GM23338 (cell line): ENCODE measurements around the gene BMP8A. TPM values are rescaled to one million over a fixed set of nuclear protein-coding genes. Genes with fewer than 3 reads are reported as not detected.

Experiments
- ATAC-seq: fragments of 200-7000 bp; cut with Tn5 transposase; 3 replicates; pipeline ENCODE4 v1.9.1; 2020
- DNase-seq: peaks from one replicate; pipeline ENCODE4 v3.0.0-alpha.2; 2015; ENCODE audit warnings: low spot score
- H2AFZ ChIP-seq: fragments of 200-600 bp; sonication (generic); 2 replicates; pipeline ENCODE4 v1.8.0; 2016; ENCODE audit warnings: antibody characterized with exemption, mild to moderate bottlenecking, moderate library complexity
- H3F3A ChIP-seq: fragments of 200-600 bp; sonication (generic); replicated peaks from 2 replicates; pipeline ENCODE4 v1.8.0; 2017; ENCODE audit warnings: antibody characterized with exemption, mixed run types, low read depth
- H3K27ac ChIP-seq: fragments of 200-600 bp; sonication (generic); 2 replicates; pipeline ENCODE4 v1.6.1; 2016; ENCODE audit warnings: low read depth
- H3K27me3 ChIP-seq: fragments of 200-600 bp; sonication (generic); 2 replicates; pipeline ENCODE4 v1.8.0; 2016; ENCODE audit warnings: mild to moderate bottlenecking, mixed run types, moderate library complexity; ENCODE audit not compliant: insufficient read depth
- H3K36me3 ChIP-seq: fragments of 200-600 bp; sonication (generic); 2 replicates; pipeline ENCODE4 v1.8.0; 2016; ENCODE audit warnings: mild to moderate bottlenecking; ENCODE audit not compliant: insufficient read depth
- H3K4me1 ChIP-seq: fragments of 200-600 bp; sonication (generic); 2 replicates; pipeline ENCODE4 v1.8.0; 2016; ENCODE audit warnings: mild to moderate bottlenecking, moderate library complexity; ENCODE audit not compliant: insufficient read depth
- H3K4me2 ChIP-seq: fragments of 200-600 bp; sonication (generic); 2 replicates; pipeline ENCODE4 v1.7.1; 2017; ENCODE audit warnings: mixed run types
- H3K4me3 ChIP-seq: fragments of 200-600 bp; sonication (generic); 2 replicates; pipeline ENCODE4 v1.6.1; 2016; ENCODE audit warnings: mixed run types
- H3K79me2 ChIP-seq: fragments of 200-600 bp; sonication (generic); replicated peaks from 2 replicates; pipeline ENCODE4 v1.8.0; 2017; ENCODE audit warnings: mild to moderate bottlenecking; ENCODE audit not compliant: insufficient read depth
- H3K9me2 ChIP-seq: fragments of 200-600 bp; sonication (generic); 2 replicates; pipeline ENCODE4 v1.8.0; 2017; ENCODE audit not compliant: insufficient read depth
- H4K20me1 ChIP-seq: fragments of 200-600 bp; sonication (generic); replicated peaks from 2 replicates; pipeline ENCODE4 v1.8.0; 2017; ENCODE audit warnings: mild to moderate bottlenecking; ENCODE audit not compliant: insufficient read depth
- H3K27ac Mint-ChIP-seq: 2 replicates; pipeline ENCODE4 v1.8.0; 2020; ENCODE audit warnings: inconsistent platforms, mild to moderate bottlenecking, moderate library complexity, mixed read lengths
- H3K27me3 Mint-ChIP-seq: 3 replicates; pipeline ENCODE4 v1.8.0; 2022; ENCODE audit warnings: low read depth, mild to moderate bottlenecking, moderate library complexity, mixed read lengths, inconsistent platforms; ENCODE audit not compliant: insufficient read depth, poor library complexity
- H3K36me3 Mint-ChIP-seq: 3 replicates; pipeline ENCODE4 v1.8.0; 2021; ENCODE audit warnings: low read depth, mild to moderate bottlenecking, inconsistent platforms, moderate library complexity, mixed read lengths
- H3K4me1 Mint-ChIP-seq: 3 replicates; pipeline ENCODE4 v1.8.0; 2020; ENCODE audit warnings: mild to moderate bottlenecking, inconsistent platforms, mixed read lengths
- H3K4me3 Mint-ChIP-seq: 3 replicates; pipeline ENCODE4 v1.8.0; 2021; ENCODE audit warnings: moderate library complexity, mild to moderate bottlenecking, inconsistent platforms, mixed read lengths
- H3K9me3 Mint-ChIP-seq: 3 replicates; pipeline ENCODE4 v1.8.0; 2020; ENCODE audit warnings: moderate library complexity, mild to moderate bottlenecking, inconsistent platforms, mixed read lengths
- CREB1 ChIP-seq: fragments of 250-450 bp; sonication (Bioruptor Pico); IDR thresholded peaks from 2 replicates; pipeline ENCODE4 v1.5.0; 2020; ENCODE audit warnings: low read depth, mild to moderate bottlenecking, moderate library complexity
- EZH2 ChIP-seq: fragments of 200-600 bp; sonication (generic); IDR thresholded peaks from one replicate; pipeline ENCODE4 v1.8.0; 2017; ENCODE audit warnings: antibody characterized with exemption, mild to moderate bottlenecking, low read depth; ENCODE audit not compliant: unreplicated experiment
- EZH2phosphoT487 ChIP-seq: fragments of 200-600 bp; sonication (generic); IDR thresholded peaks from one replicate; pipeline ENCODE4 v1.8.1; 2018; ENCODE audit warnings: antibody characterized with exemption; ENCODE audit not compliant: unreplicated experiment
- JUNB ChIP-seq: IDR thresholded peaks from one replicate; pipeline ENCODE4 v1.6.1; 2016; ENCODE audit warnings: antibody characterized with exemption; ENCODE audit not compliant: unreplicated experiment
- NANOG ChIP-seq: IDR thresholded peaks from 2 replicates; pipeline ENCODE4 v1.6.1; 2016; ENCODE audit warnings: antibody characterized with exemption, borderline replicate concordance
- STAT1 ChIP-seq: IDR thresholded peaks from one replicate; pipeline ENCODE4 v1.6.1; 2016; ENCODE audit warnings: antibody characterized with exemption; ENCODE audit not compliant: unreplicated experiment
- ZNF114 ChIP-seq: fragments of 250-450 bp; sonication (Bioruptor Pico); IDR thresholded peaks from 2 replicates; pipeline ENCODE4 v1.5.0; 2020; ENCODE audit warnings: mild to moderate bottlenecking, moderate library complexity
- ZNF331 ChIP-seq: fragments of 250-450 bp; sonication (Bioruptor Pico); IDR thresholded peaks from 2 replicates; pipeline ENCODE4 v1.5.0; 2020; ENCODE audit warnings: low read depth, mild to moderate bottlenecking, moderate library complexity
- polyA plus RNA-seq: library from polyadenylated mRNA; unstranded; fragments of >200 nt; fragmentation: Nextera tagmentation; extraction: Ambion mirVana; gene quantifications from 2 replicates; pipeline ENCODE4 v1.2.1, GENCODE V29; 2016
- total RNA-seq: library from RNA; depleted of rRNA; stranded (reverse); fragments of >200 nt; shearing (Covaris generic); gene quantifications from 2 replicates; pipeline ENCODE4 v1.2.3, GENCODE V29; 2014
- TF ChIP-seq, protein P1 (sequence below): IDR thresholded peaks from one replicate; pipeline ENCODE4 v1.6.1; 2018; ENCODE audit warnings: antibody characterized with exemption; ENCODE audit not compliant: unreplicated experiment
- TF ChIP-seq, protein P2 (sequence below), 2 experiments: fragments of 200-600 bp in 1 of 2; sonication (generic) in 1 of 2; conservative IDR thresholded peaks; 2 replicates each; pipeline versions ENCODE4 v1.5.1 to v1.6.1; 2016 to 2017; ENCODE audit warnings: antibody characterized with exemption in 2 of 2, low read depth in 2 of 2, mild to moderate bottlenecking in 2 of 2, moderate library complexity in 1 of 2
- TF ChIP-seq, protein P3 (sequence below): IDR thresholded peaks from 2 replicates; pipeline ENCODE4 v1.6.1; 2016; ENCODE audit warnings: antibody characterized with exemption

Gene BMP8A
- total and polyA plus RNA-seq, 2 experiments from 2014 or later = 0.34 to 0.63 TPM

DNA sequence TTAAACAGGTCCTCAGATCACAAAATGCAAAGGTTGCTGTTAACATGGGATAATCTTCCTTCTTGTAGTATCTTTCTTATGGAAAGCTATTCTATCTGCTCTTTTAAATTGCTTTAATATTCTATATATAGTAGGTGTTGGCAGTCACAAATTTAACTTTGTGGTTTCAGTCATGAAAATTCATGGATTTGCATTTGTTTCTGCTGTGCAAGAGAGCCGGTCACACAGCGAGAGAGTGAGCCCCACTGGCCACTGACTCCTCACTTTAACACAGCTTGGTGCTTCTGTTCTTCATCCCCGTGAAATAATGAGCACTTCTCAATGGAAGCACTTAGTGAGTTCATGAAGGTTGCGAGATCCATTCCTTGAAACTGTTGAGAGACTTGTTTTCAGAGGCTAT lies 18.1 kb upstream of the BMP8A start (continued):
- TF ChIP-seq, protein P1, sequence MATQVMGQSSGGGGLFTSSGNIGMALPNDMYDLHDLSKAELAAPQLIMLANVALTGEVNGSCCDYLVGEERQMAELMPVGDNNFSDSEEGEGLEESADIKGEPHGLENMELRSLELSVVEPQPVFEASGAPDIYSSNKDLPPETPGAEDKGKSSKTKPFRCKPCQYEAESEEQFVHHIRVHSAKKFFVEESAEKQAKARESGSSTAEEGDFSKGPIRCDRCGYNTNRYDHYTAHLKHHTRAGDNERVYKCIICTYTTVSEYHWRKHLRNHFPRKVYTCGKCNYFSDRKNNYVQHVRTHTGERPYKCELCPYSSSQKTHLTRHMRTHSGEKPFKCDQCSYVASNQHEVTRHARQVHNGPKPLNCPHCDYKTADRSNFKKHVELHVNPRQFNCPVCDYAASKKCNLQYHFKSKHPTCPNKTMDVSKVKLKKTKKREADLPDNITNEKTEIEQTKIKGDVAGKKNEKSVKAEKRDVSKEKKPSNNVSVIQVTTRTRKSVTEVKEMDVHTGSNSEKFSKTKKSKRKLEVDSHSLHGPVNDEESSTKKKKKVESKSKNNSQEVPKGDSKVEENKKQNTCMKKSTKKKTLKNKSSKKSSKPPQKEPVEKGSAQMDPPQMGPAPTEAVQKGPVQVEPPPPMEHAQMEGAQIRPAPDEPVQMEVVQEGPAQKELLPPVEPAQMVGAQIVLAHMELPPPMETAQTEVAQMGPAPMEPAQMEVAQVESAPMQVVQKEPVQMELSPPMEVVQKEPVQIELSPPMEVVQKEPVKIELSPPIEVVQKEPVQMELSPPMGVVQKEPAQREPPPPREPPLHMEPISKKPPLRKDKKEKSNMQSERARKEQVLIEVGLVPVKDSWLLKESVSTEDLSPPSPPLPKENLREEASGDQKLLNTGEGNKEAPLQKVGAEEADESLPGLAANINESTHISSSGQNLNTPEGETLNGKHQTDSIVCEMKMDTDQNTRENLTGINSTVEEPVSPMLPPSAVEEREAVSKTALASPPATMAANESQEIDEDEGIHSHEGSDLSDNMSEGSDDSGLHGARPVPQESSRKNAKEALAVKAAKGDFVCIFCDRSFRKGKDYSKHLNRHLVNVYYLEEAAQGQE = no peak
- TF ChIP-seq, protein P2, sequence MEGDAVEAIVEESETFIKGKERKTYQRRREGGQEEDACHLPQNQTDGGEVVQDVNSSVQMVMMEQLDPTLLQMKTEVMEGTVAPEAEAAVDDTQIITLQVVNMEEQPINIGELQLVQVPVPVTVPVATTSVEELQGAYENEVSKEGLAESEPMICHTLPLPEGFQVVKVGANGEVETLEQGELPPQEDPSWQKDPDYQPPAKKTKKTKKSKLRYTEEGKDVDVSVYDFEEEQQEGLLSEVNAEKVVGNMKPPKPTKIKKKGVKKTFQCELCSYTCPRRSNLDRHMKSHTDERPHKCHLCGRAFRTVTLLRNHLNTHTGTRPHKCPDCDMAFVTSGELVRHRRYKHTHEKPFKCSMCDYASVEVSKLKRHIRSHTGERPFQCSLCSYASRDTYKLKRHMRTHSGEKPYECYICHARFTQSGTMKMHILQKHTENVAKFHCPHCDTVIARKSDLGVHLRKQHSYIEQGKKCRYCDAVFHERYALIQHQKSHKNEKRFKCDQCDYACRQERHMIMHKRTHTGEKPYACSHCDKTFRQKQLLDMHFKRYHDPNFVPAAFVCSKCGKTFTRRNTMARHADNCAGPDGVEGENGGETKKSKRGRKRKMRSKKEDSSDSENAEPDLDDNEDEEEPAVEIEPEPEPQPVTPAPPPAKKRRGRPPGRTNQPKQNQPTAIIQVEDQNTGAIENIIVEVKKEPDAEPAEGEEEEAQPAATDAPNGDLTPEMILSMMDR (conservative IDR thresholded peaks at IDR 0.05; ENCODE audit: low read depth in 2 of 2) = no peak
- no peak for TF ChIP-seq NANOG

DNA sequence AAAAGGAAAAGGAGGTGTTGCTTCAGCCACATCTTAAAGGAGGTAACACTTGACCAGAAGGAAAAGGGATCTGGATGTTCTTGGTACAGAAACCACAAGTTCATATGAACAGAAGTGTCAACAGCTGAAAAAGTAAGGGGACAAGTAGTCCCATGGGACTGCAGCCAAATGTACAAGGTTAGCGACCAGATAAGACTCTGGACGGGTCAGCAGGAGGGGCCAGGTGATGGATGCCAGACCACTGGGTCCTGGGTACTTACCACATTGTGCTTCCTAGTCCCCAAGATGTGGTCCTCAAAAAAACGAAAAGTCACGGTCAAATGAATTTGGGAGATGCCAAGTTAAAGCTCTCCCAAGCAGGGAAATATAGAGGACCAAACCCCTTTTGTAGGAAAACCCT lies 16.6 kb upstream of the BMP8A start:
- H4K20me1 ChIP-seq = peaks cover 10% of the 10 kb centered on the region; the same call in 1 of the 2 replicates
- no peaks in the 10 kb centered on the region for H3K9me2 ChIP-seq
- H2AFZ ChIP-seq = no peak overlapping the region
- no peaks in the 10 kb centered on the region for H3K27me3 ChIP-seq
- Mint-ChIP-seq H3K4me3 (no peak overlapping the region), H3K36me3 (peaks cover 47% of the 10 kb centered on the region), H3K27me3 (peaks cover 17% of the 10 kb centered on the region), H3K27ac (no peak overlapping the region), H3K9me3 (no peaks in the 10 kb centered on the region), H3K4me1 (no peaks in the 10 kb centered on the region)
- no peaks in the 10 kb centered on the region for H3K4me1 ChIP-seq
- no peak overlapping the region for H3K4me3 ChIP-seq
- H3K79me2 ChIP-seq = no peaks in the 10 kb centered on the region
- H3F3A ChIP-seq = peaks cover 4% of the 10 kb centered on the region; the same call in 1 of the 2 replicates
- H3K27ac ChIP-seq = no peak overlapping the region
- DNase-seq = no peak
- H3K36me3 ChIP-seq = peaks cover 18% of the 10 kb centered on the region
- no peak for ATAC-seq
- H3K4me2 ChIP-seq = no peak overlapping the region
- TF ChIP-seq EZH2 (no peak), JUNB (no peak), NANOG (no peak), ZNF331 (CRISPR knock-in tag) (no peak), STAT1 (no peak), EZH2phosphoT487 (no peak), CREB1 (CRISPR knock-in tag) (no peak), ZNF114 (CRISPR knock-in tag) (no peak)
- TF ChIP-seq, protein P2 (conservative IDR thresholded peaks at IDR 0.05; ENCODE audit: low read depth in 2 of 2) = no peak
- TF ChIP-seq, protein P3, sequence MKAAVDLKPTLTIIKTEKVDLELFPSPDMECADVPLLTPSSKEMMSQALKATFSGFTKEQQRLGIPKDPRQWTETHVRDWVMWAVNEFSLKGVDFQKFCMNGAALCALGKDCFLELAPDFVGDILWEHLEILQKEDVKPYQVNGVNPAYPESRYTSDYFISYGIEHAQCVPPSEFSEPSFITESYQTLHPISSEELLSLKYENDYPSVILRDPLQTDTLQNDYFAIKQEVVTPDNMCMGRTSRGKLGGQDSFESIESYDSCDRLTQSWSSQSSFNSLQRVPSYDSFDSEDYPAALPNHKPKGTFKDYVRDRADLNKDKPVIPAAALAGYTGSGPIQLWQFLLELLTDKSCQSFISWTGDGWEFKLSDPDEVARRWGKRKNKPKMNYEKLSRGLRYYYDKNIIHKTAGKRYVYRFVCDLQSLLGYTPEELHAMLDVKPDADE = no peak
- TF ChIP-seq, protein P1 = no peak
